Astrocyte (in vitro differentiated cells and primary cell): ENCODE measurements around the gene KRT23.

ENCODE experiments used
- CTCF ChIP-seq: IDR thresholded peaks from 2 replicates; pipeline ENCODE4 v1.5.1; 2011; ENCODE audit warnings: low read depth, mild to moderate bottlenecking, inconsistent platforms, low read length, moderate library complexity; ENCODE audit not compliant: insufficient read depth
- EZH2 ChIP-seq: IDR thresholded peaks from 2 replicates; pipeline ENCODE4 v1.6.1; 2012; ENCODE audit warnings: mild to moderate bottlenecking, low read length, inconsistent platforms; ENCODE audit not compliant: insufficient read depth

GRCh38 chr17:40956401-40957254 is 19.2 kb upstream of the KRT23 start:
- TF ChIP-seq CTCF (no peak), EZH2 (no peak)
